ENCODE measurements around the gene GPR107.

Gene GPR107

GRCh38 chr9:130156672-130157071, 103.0 kb downstream of the GPR107 start:
- Histone ChIP-seq H3K4me1 (ENCODE audit: control insufficient read depth, insufficient read depth, low read length) (no peaks in the 10 kb centered on the region), H3K36me3 (ENCODE audit: control insufficient read depth, insufficient read depth, low read length) (no peaks in the 10 kb centered on the region), H3K27ac (ENCODE audit: insufficient read depth, low read depth, low read length, poor library complexity, severe bottlenecking) (no peak overlapping the region), H3K9me3 (ENCODE audit: control insufficient read depth, low read length) (no peaks in the 10 kb centered on the region), H3K27me3 (ENCODE audit: control insufficient read depth, insufficient read depth, low read length, poor library complexity, severe bottlenecking) (no peaks in the 10 kb centered on the region), H3K4me3 (ENCODE audit: insufficient read depth, low read depth, low read length) (no peak overlapping the region)
- 84 to 85% methylated on average over 6 of the region's 6 CpGs for WGBS, 2 experiments

- Histone ChIP-seq H3K27ac (ENCODE audit: insufficient read depth, low read depth, low read length, poor library complexity, severe bottlenecking) (no peak overlapping the region), H3K4me3 (ENCODE audit: insufficient read depth, low read depth, low read length) (no peak overlapping the region), H3K36me3 (ENCODE audit: control insufficient read depth, insufficient read depth, low read length) (no peaks in the 10 kb centered on the region), H3K27me3 (ENCODE audit: control insufficient read depth, insufficient read depth, low read length, poor library complexity, severe bottlenecking) (no peaks in the 10 kb centered on the region), H3K4me1 (ENCODE audit: control insufficient read depth, insufficient read depth, low read length) (no peaks in the 10 kb centered on the region), H3K9me3 (ENCODE audit: control insufficient read depth, low read length) (no peaks in the 10 kb centered on the region)
- WGBS, 2 experiments = 91 to 93% methylated on average over 7 of the region's 7 CpGs
These were observed 103.4 kb downstream of the GPR107 start for GRCh38 chr9:130157079-130157478.

- Histone ChIP-seq H3K27me3 (ENCODE audit: control insufficient read depth, insufficient read depth, low read length, poor library complexity, severe bottlenecking) (no peaks in the 10 kb centered on the region), H3K4me3 (ENCODE audit: insufficient read depth, low read depth, low read length) (no peak overlapping the region), H3K9me3 (ENCODE audit: control insufficient read depth, low read length) (no peaks in the 10 kb centered on the region), H3K27ac (ENCODE audit: insufficient read depth, low read depth, low read length, poor library complexity, severe bottlenecking) (no peak overlapping the region), H3K36me3 (ENCODE audit: control insufficient read depth, insufficient read depth, low read length) (no peaks in the 10 kb centered on the region), H3K4me1 (ENCODE audit: control insufficient read depth, insufficient read depth, low read length) (no peaks in the 10 kb centered on the region)
- WGBS, 2 experiments = 86 to 91% methylated on average over 8 of the region's 8 CpGs
These were observed 104.3 kb downstream of the GPR107 start for GRCh38 chr9:130158001-130158400.

GRCh38 chr9:130159057-130159456, 105.4 kb downstream of the GPR107 start:
- WGBS, 2 experiments = 90 to 96% methylated on average over 8 of the region's 8 CpGs
- Histone ChIP-seq H3K27ac (ENCODE audit: insufficient read depth, low read depth, low read length, poor library complexity, severe bottlenecking) (no peak overlapping the region), H3K27me3 (ENCODE audit: control insufficient read depth, insufficient read depth, low read length, poor library complexity, severe bottlenecking) (no peaks in the 10 kb centered on the region), H3K36me3 (ENCODE audit: control insufficient read depth, insufficient read depth, low read length) (no peaks in the 10 kb centered on the region), H3K4me1 (ENCODE audit: control insufficient read depth, insufficient read depth, low read length) (no peaks in the 10 kb centered on the region), H3K4me3 (ENCODE audit: insufficient read depth, low read depth, low read length) (no peak overlapping the region), H3K9me3 (ENCODE audit: control insufficient read depth, low read length) (no peaks in the 10 kb centered on the region)

- Histone ChIP-seq H3K27me3 (ENCODE audit: control insufficient read depth, insufficient read depth, low read length, poor library complexity, severe bottlenecking) (no peaks in the 10 kb centered on the region), H3K4me3 (ENCODE audit: insufficient read depth, low read depth, low read length) (no peak overlapping the region), H3K36me3 (ENCODE audit: control insufficient read depth, insufficient read depth, low read length) (no peaks in the 10 kb centered on the region), H3K27ac (ENCODE audit: insufficient read depth, low read depth, low read length, poor library complexity, severe bottlenecking) (no peak overlapping the region), H3K9me3 (ENCODE audit: control insufficient read depth, low read length) (no peaks in the 10 kb centered on the region), H3K4me1 (ENCODE audit: control insufficient read depth, insufficient read depth, low read length) (no peaks in the 10 kb centered on the region)
- WGBS, 2 experiments = 83 to 86% methylated on average over 10 of the region's 10 CpGs
These were observed 106.4 kb downstream of the GPR107 start for GRCh38 chr9:130159915-130160670.

GRCh38 chr9:130160862-130161470, 107.3 kb downstream of the GPR107 start:
- Histone ChIP-seq H3K4me3 (ENCODE audit: insufficient read depth, low read depth, low read length) (no peak overlapping the region), H3K9me3 (ENCODE audit: control insufficient read depth, low read length) (no peaks in the 10 kb centered on the region), H3K36me3 (ENCODE audit: control insufficient read depth, insufficient read depth, low read length) (no peaks in the 10 kb centered on the region), H3K4me1 (ENCODE audit: control insufficient read depth, insufficient read depth, low read length) (no peaks in the 10 kb centered on the region), H3K27me3 (ENCODE audit: control insufficient read depth, insufficient read depth, low read length, poor library complexity, severe bottlenecking) (no peaks in the 10 kb centered on the region), H3K27ac (ENCODE audit: insufficient read depth, low read depth, low read length, poor library complexity, severe bottlenecking) (no peak overlapping the region)
- WGBS, 2 experiments = 94 to 96% methylated on average over 3 of the region's 3 CpGs

- Histone ChIP-seq H3K9me3 (ENCODE audit: control insufficient read depth, low read length) (no peaks in the 10 kb centered on the region), H3K4me3 (ENCODE audit: insufficient read depth, low read depth, low read length) (no peak overlapping the region), H3K36me3 (ENCODE audit: control insufficient read depth, insufficient read depth, low read length) (no peaks in the 10 kb centered on the region), H3K27me3 (ENCODE audit: control insufficient read depth, insufficient read depth, low read length, poor library complexity, severe bottlenecking) (no peaks in the 10 kb centered on the region), H3K27ac (ENCODE audit: insufficient read depth, low read depth, low read length, poor library complexity, severe bottlenecking) (no peak overlapping the region), H3K4me1 (ENCODE audit: control insufficient read depth, insufficient read depth, low read length) (no peaks in the 10 kb centered on the region)
- WGBS, 2 experiments = 100% methylated on average over 1 of the region's 1 CpG
These were observed 111.9 kb downstream of the GPR107 start for GRCh38 chr9:130165579-130165978.

- 95 to 98% methylated on average over 3 of the region's 4 CpGs for WGBS, 2 experiments
- no peaks in the 10 kb centered on the region for H3K4me1 ChIP-seq (ENCODE audit: control insufficient read depth, insufficient read depth, low read length)
- no peaks in the 10 kb centered on the region for H3K9me3 ChIP-seq (ENCODE audit: control insufficient read depth, low read length)
- H3K36me3 ChIP-seq (ENCODE audit: control insufficient read depth, insufficient read depth, low read length) = no peaks in the 10 kb centered on the region
- H3K27me3 ChIP-seq (ENCODE audit: control insufficient read depth, insufficient read depth, low read length, poor library complexity, severe bottlenecking) = peaks cover 6% of the 10 kb centered on the region
- no peak overlapping the region for H3K27ac ChIP-seq (ENCODE audit: insufficient read depth, low read depth, low read length, poor library complexity, severe bottlenecking)
- no peak overlapping the region for H3K4me3 ChIP-seq (ENCODE audit: insufficient read depth, low read depth, low read length)
These were observed 112.7 kb downstream of the GPR107 start for GRCh38 chr9:130166399-130166798.

- Histone ChIP-seq H3K4me1 (ENCODE audit: control insufficient read depth, insufficient read depth, low read length) (no peaks in the 10 kb centered on the region), H3K27me3 (ENCODE audit: control insufficient read depth, insufficient read depth, low read length, poor library complexity, severe bottlenecking) (peaks cover 6% of the 10 kb centered on the region), H3K36me3 (ENCODE audit: control insufficient read depth, insufficient read depth, low read length) (no peaks in the 10 kb centered on the region), H3K27ac (ENCODE audit: insufficient read depth, low read depth, low read length, poor library complexity, severe bottlenecking) (no peak overlapping the region), H3K4me3 (ENCODE audit: insufficient read depth, low read depth, low read length) (no peak overlapping the region), H3K9me3 (ENCODE audit: control insufficient read depth, low read length) (no peaks in the 10 kb centered on the region)
- whole genome bisulfite sequencing, 2 experiments = 65 to 67% methylated on average over 6 of the region's 6 CpGs
These were observed 114.2 kb downstream of the GPR107 start for GRCh38 chr9:130167927-130168326.

- 25% methylated on average over 45 of the region's 45 CpGs for WGBS, 2 experiments
- Histone ChIP-seq H3K4me3 (ENCODE audit: insufficient read depth, low read depth, low read length) (peak overlapping the region; percentile 49), H3K4me1 (ENCODE audit: control insufficient read depth, insufficient read depth, low read length) (peaks cover 17% of the 10 kb centered on the region), H3K27ac (ENCODE audit: insufficient read depth, low read depth, low read length, poor library complexity, severe bottlenecking) (no peak overlapping the region), H3K27me3 (ENCODE audit: control insufficient read depth, insufficient read depth, low read length, poor library complexity, severe bottlenecking) (peaks cover 6% of the 10 kb centered on the region), H3K9me3 (ENCODE audit: control insufficient read depth, low read length) (no peaks in the 10 kb centered on the region), H3K36me3 (ENCODE audit: control insufficient read depth, insufficient read depth, low read length) (no peaks in the 10 kb centered on the region)
These were observed 117.8 kb downstream of the GPR107 start for GRCh38 chr9:130171226-130172148.

All from ectodermal cell (in vitro differentiated cells).